Activated CD8-positive, alpha-beta T cell treated with anti-CD3 and anti-CD28 coated beads for 36 hours (primary cell): ENCODE measurements around the gene SBNO2. TPM values are rescaled to one million over a fixed set of nuclear protein-coding genes. Genes with fewer than 3 reads are reported as not detected.

Source experiments
- ATAC-seq: fragments of 200-7000 bp; cut with Tn5 transposase; one replicate; pipeline ENCODE4 v1.10.0; 2021; ENCODE audit warnings: mild to moderate bottlenecking, moderate library complexity
- CTCF ChIA-PET: fragments of 350-600 bp; sonication (Branson Sonifier 250); formaldehyde crosslinking; loops from one replicate; lab custom pipeline; 2021; ENCODE audit warnings: antibody characterized with exemption; lab: Charles Lee
- POLR2A ChIA-PET: fragments of 350-600 bp; sonication (Branson Sonifier 250); formaldehyde crosslinking; loops from one replicate; lab custom pipeline; 2021; ENCODE audit warnings: antibody characterized with exemption; lab: Charles Lee
- DNase-seq: peaks from one replicate; pipeline ENCODE4 v3.0.0-alpha.2; 2020
- H3K27ac Mint-ChIP-seq: one replicate; pipeline ENCODE4 v1.8.0; 2021; ENCODE audit warnings: mild to moderate bottlenecking, mixed read lengths
- H3K27me3 Mint-ChIP-seq: one replicate; pipeline ENCODE4 v1.8.0; 2021; ENCODE audit warnings: mixed read lengths
- H3K36me3 Mint-ChIP-seq: one replicate; pipeline ENCODE4 v1.8.0; 2021; ENCODE audit warnings: low read depth, mixed read lengths
- H3K4me1 Mint-ChIP-seq: one replicate; pipeline ENCODE4 v1.8.0; 2021; ENCODE audit warnings: low read depth, mixed read lengths
- H3K4me3 Mint-ChIP-seq: one replicate; pipeline ENCODE4 v1.8.0; 2021; ENCODE audit warnings: mild to moderate bottlenecking, moderate library complexity, mixed read lengths
- H3K9me3 Mint-ChIP-seq: one replicate; pipeline ENCODE4 v1.8.0; 2021; ENCODE audit warnings: mixed read lengths
- CTCF ChIP-seq: fragments of 200-600 bp; IDR thresholded peaks from one replicate; pipeline ENCODE4 v1.8.0; 2022; ENCODE audit warnings: antibody characterized with exemption, mild to moderate bottlenecking
- intact Hi-C: fragments of 100-400 bp; cut with micrococcal nuclease; formaldehyde crosslinking; loops from one replicate; pipeline ENCODE4 v1.10.0; 2022
- total RNA-seq, 2 experiments: library from RNA; stranded (reverse); gene quantifications; one replicate each; pipeline ENCODE4 v1.2.3, GENCODE V29; 2021

The SBNO2 gene
- total RNA-seq, 2 experiments from 2014 or later, result 41.7 to 42.0 TPM

- H3K4me1 Mint-ChIP-seq, result peaks cover 49% of the 10 kb centered on the region
- no peaks in the 10 kb centered on the region for H3K9me3 Mint-ChIP-seq
- H3K27ac Mint-ChIP-seq, result peak overlapping the region; percentile 84
- H3K27me3 Mint-ChIP-seq, result no peaks in the 10 kb centered on the region
- H3K4me3 Mint-ChIP-seq, result peak overlapping the region; percentile 71
- DNase-seq (no peak), ATAC-seq (no peak)
- POLR2A ChIA-PET, result interaction anchor here (0.8 to 12.2 kb wide), 7 partner anchors 10 to 60 kb away, joined by 3 to 148 read pairs (median 6); partner anchors contain the start of gene CNN2
- CTCF ChIA-PET, result interaction anchor here (1.6 kb wide), 1 partner anchor 41 kb away, joined by 4 read pairs; no protein-coding TSS in a partner anchor
- peaks cover 56% of the 10 kb centered on the region for H3K36me3 Mint-ChIP-seq
- TF ChIP-seq CTCF, result no peak
- intact Hi-C loops, result no loop called here
Observed at GRCh38 chr19:1070931-1071791, 102.9 kb downstream of the SBNO2 start.

- no peaks in the 10 kb centered on the region for H3K9me3 Mint-ChIP-seq
- DNase-seq (no peak), ATAC-seq (no peak)
- peaks cover 49% of the 10 kb centered on the region for H3K4me1 Mint-ChIP-seq
- intact Hi-C loops, result no loop called here
- TF ChIP-seq CTCF, result no peak
- H3K27ac Mint-ChIP-seq, result peak overlapping the region; percentile 76
- ChIA-PET POLR2A (interaction anchor here (0.8 to 12.2 kb wide), 5 partner anchors 10 to 36 kb away, joined by 3 to 148 read pairs (median 6); no protein-coding TSS in a partner anchor), CTCF (interaction anchor here (1.6 kb wide), 1 partner anchor 41 kb away, joined by 4 read pairs; no protein-coding TSS in a partner anchor)
- peaks cover 50% of the 10 kb centered on the region for H3K36me3 Mint-ChIP-seq
- no peaks in the 10 kb centered on the region for H3K27me3 Mint-ChIP-seq
- H3K4me3 Mint-ChIP-seq, result no peak overlapping the region
Observed at GRCh38 chr19:1070576-1070930, 103.5 kb downstream of the SBNO2 start.

- TF ChIP-seq CTCF, result no peak
- ChIA-PET CTCF (interaction anchor here (2.2 kb wide), 1 partner anchor 175 kb away, joined by 6 read pairs; no protein-coding TSS in a partner anchor), POLR2A (interaction anchor here (1.2 to 12.2 kb wide), 6 partner anchors 7 to 47 kb away, joined by 6 to 148 read pairs (median 22); partner anchors contain the start of genes GPX4 and RNU6-2)
- intact Hi-C loops, result no loop called here
- DNase-seq (peak; percentile 77), ATAC-seq (peak; percentile 12)
- peak overlapping the region; percentile 87 for H3K27ac Mint-ChIP-seq
- peak overlapping the region; percentile 84 for H3K4me3 Mint-ChIP-seq
- H3K9me3 Mint-ChIP-seq, result no peaks in the 10 kb centered on the region
- peaks cover 54% of the 10 kb centered on the region for H3K4me1 Mint-ChIP-seq
- H3K36me3 Mint-ChIP-seq, result peaks cover 45% of the 10 kb centered on the region
- no peaks in the 10 kb centered on the region for H3K27me3 Mint-ChIP-seq
Observed at GRCh38 chr19:1069009-1069779, 104.9 kb downstream of the SBNO2 start.

- peak; percentile 77 for DNase-seq
- H3K27ac Mint-ChIP-seq, result peak overlapping the region; percentile 87
- peak overlapping the region; percentile 84 for H3K4me3 Mint-ChIP-seq
- peaks cover 1% of the 10 kb centered on the region for H3K9me3 Mint-ChIP-seq
- CTCF ChIA-PET, result interaction anchor here (1.7 to 4.4 kb wide), 5 partner anchors 9 to 176 kb away, joined by 6 to 22 read pairs (median 10); partner anchors contain the start of gene ABCA7
- no peaks in the 10 kb centered on the region for H3K27me3 Mint-ChIP-seq
- peaks cover 48% of the 10 kb centered on the region for H3K4me1 Mint-ChIP-seq
- POLR2A ChIA-PET, result interaction anchor here (0.6 to 4.7 kb wide), 22 partner anchors 8 to 829 kb away, joined by 3 to 29 read pairs (median 6); partner anchors contain the start of genes ABCA7, CIRBP, CNN2 and GPX4
- TF ChIP-seq CTCF, result no peak
- peak; percentile 11 for ATAC-seq
- H3K36me3 Mint-ChIP-seq, result peaks cover 41% of the 10 kb centered on the region
- intact Hi-C loops, result no loop called here
Observed at GRCh38 chr19:1068009-1069001, 105.8 kb downstream of the SBNO2 start.
